PFSK-1 (cell line): ENCODE results near the gene TACO1.

ENCODE experiments used
- FOXP2 ChIP-seq: optimal IDR thresholded peaks from 2 replicates; pipeline ENCODE3; 2011; ENCODE audit warnings: borderline replicate concordance, control low read depth, inconsistent platforms; ENCODE audit not compliant: insufficient read depth; ENCODE audit errors: extremely low read length, extremely low read depth
- POLR2AphosphoS5 ChIP-seq: IDR thresholded peaks from 2 replicates; pipeline ENCODE4 v1.6.1; 2012; ENCODE audit warnings: low read depth, mild to moderate bottlenecking, control low read depth, low read length, moderate library complexity
- SIN3A ChIP-seq: IDR thresholded peaks from 2 replicates; pipeline ENCODE4 v1.6.1; 2012; ENCODE audit warnings: mild to moderate bottlenecking, low read length, moderate library complexity, borderline replicate concordance; ENCODE audit not compliant: insufficient read depth
- TAF1 ChIP-seq: IDR thresholded peaks from 2 replicates; pipeline ENCODE4 v1.6.1; 2012; ENCODE audit warnings: low read length, control low read depth, borderline replicate concordance; ENCODE audit not compliant: insufficient read depth
- TF ChIP-seq, protein P1 (sequence below), 2 experiments: IDR thresholded peaks; 2 replicates each; pipeline versions ENCODE4 v1.6.1 to v1.8.0; 2011 to 2012; ENCODE audit warnings: low read depth in 2 of 2, low read length in 2 of 2, control low read depth in 1 of 2, inconsistent platforms in 1 of 2, mild to moderate bottlenecking in 1 of 2, moderate library complexity in 1 of 2; ENCODE audit not compliant: insufficient read depth in 1 of 2

DNA sequence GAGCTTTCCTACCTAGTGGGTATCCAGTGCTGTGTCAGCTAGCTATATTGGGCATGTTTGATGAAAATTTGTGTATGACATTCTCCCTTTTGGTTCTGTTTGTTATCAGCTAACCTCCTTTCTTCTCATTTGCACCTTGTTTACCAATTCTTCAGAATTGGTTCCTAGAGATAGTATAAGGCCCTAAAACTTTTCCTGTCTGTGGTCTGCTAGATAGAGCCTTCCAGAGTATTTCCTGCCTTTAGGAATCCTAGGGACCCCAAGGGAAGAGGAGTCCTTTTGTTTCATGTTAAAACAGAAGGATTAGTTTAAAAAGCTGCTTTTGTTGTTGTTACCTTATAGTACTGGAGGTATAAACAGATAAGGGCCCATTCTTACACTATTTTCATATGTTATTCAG is 33.0 kb downstream of the TACO1 start:
- TF ChIP-seq, protein P1, sequence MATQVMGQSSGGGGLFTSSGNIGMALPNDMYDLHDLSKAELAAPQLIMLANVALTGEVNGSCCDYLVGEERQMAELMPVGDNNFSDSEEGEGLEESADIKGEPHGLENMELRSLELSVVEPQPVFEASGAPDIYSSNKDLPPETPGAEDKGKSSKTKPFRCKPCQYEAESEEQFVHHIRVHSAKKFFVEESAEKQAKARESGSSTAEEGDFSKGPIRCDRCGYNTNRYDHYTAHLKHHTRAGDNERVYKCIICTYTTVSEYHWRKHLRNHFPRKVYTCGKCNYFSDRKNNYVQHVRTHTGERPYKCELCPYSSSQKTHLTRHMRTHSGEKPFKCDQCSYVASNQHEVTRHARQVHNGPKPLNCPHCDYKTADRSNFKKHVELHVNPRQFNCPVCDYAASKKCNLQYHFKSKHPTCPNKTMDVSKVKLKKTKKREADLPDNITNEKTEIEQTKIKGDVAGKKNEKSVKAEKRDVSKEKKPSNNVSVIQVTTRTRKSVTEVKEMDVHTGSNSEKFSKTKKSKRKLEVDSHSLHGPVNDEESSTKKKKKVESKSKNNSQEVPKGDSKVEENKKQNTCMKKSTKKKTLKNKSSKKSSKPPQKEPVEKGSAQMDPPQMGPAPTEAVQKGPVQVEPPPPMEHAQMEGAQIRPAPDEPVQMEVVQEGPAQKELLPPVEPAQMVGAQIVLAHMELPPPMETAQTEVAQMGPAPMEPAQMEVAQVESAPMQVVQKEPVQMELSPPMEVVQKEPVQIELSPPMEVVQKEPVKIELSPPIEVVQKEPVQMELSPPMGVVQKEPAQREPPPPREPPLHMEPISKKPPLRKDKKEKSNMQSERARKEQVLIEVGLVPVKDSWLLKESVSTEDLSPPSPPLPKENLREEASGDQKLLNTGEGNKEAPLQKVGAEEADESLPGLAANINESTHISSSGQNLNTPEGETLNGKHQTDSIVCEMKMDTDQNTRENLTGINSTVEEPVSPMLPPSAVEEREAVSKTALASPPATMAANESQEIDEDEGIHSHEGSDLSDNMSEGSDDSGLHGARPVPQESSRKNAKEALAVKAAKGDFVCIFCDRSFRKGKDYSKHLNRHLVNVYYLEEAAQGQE (IDR thresholded peaks at IDR 0.05; ENCODE audit: insufficient read depth in 1 of 2, low read depth in 2 of 2, low read length in 2 of 2), result no peak
- no peak for TF ChIP-seq TAF1
- TF ChIP-seq SIN3A, result no peak
- no peak for TF ChIP-seq POLR2AphosphoS5
- no peak for TF ChIP-seq FOXP2
